HepG2 (cell line): Measurements from ENCODE around the gene TREH. TPM values are rescaled to one million over a fixed set of nuclear protein-coding genes. Genes with fewer than 3 reads are reported as not detected.

Experiments used
- FLYWCH1 ChIP-seq: sonication (generic); formaldehyde crosslinking; IDR thresholded peaks from 2 replicates; pipeline ENCODE4 v1.8.1; 2023; ENCODE audit warnings: mild to moderate bottlenecking, missing genetic modification reagents
- JUNB ChIP-seq: sonication (generic); formaldehyde crosslinking; IDR thresholded peaks from 2 replicates; pipeline ENCODE4 v1.8.0; 2022; ENCODE audit warnings: missing genetic modification reagents, mild to moderate bottlenecking, borderline replicate concordance
- NCOA2 ChIP-seq: sonication (generic); formaldehyde crosslinking; IDR thresholded peaks from 2 replicates; pipeline ENCODE4 v1.8.0; 2022; ENCODE audit warnings: inconsistent platforms
- NRL ChIP-seq: sonication (generic); formaldehyde crosslinking; IDR thresholded peaks from 2 replicates; pipeline ENCODE4 v1.5.0; 2020; ENCODE audit warnings: missing genetic modification reagents, mild to moderate bottlenecking, moderate library complexity, borderline replicate concordance
- POLR2AphosphoS5 ChIP-seq: IDR thresholded peaks from 2 replicates; pipeline ENCODE4 v1.6.1; 2012; ENCODE audit warnings: low read depth, low read length
- SKI ChIP-seq: fragments of 450-650 bp; IDR thresholded peaks from one replicate; pipeline ENCODE4 v1.6.1; 2018; ENCODE audit warnings: mild to moderate bottlenecking; ENCODE audit not compliant: partially characterized antibody
- SUZ12 ChIP-seq: fragments of 150-350 bp; IDR thresholded peaks from 2 replicates; pipeline ENCODE4 v1.6.1; 2014; ENCODE audit warnings: low read depth, low read length
- TSC22D2 ChIP-seq: sonication (generic); formaldehyde crosslinking; IDR thresholded peaks from 2 replicates; pipeline ENCODE4 v1.5.1; 2020; ENCODE audit warnings: missing genetic modification reagents, mild to moderate bottlenecking, borderline replicate concordance
- ZNF232 ChIP-seq: sonication (generic); formaldehyde crosslinking; IDR thresholded peaks from 2 replicates; pipeline ENCODE4 v1.4.0; 2020; ENCODE audit warnings: missing genetic modification reagents, borderline replicate concordance
- ZNF350 ChIP-seq: sonication (generic); formaldehyde crosslinking; IDR thresholded peaks from 2 replicates; pipeline ENCODE4 v1.4.0; 2020; ENCODE audit warnings: mild to moderate bottlenecking, low read depth, missing genetic modification reagents, borderline replicate concordance
- ZNF775 ChIP-seq: sonication (generic); formaldehyde crosslinking; IDR thresholded peaks from 2 replicates; pipeline ENCODE4 v1.4.0; 2020; ENCODE audit warnings: missing genetic modification reagents, mild to moderate bottlenecking, moderate library complexity, borderline replicate concordance
- polyA plus RNA-seq, 8 experiments: library from polyadenylated mRNA; depleted of rRNA in 3 of 8; stranded (reverse) in 7 of 8; unstranded in 1 of 8; fragments of >200 nt; fragmentation: Illumina TruSeq in 4 of 8; extraction: Trizol in 4 of 8; gene quantifications; 2 replicates each; pipeline versions ENCODE4 v1.2.1 to v1.2.3, GENCODE V29; 2011 to 2016; ENCODE audit warnings: low read depth in 4 of 8, missing spikeins in 1 of 8, mixed read lengths in 1 of 8; ENCODE audit not compliant: insufficient read depth in 1 of 8
- total RNA-seq, 5 experiments: library from RNA; depleted of rRNA; stranded (reverse); fragments of >200 nt; fragmentation: Illumina TruSeq; extraction: Trizol; gene quantifications; 2 replicates each; pipeline ENCODE4 v1.2.3, GENCODE V29; 2016; ENCODE audit warnings: low read depth in 1 of 5
- TF ChIP-seq, protein P1 (sequence below), 2 experiments: sonication (generic) in 1 of 2; formaldehyde crosslinking in 1 of 2; IDR thresholded peaks; 2 replicates each; pipeline versions ENCODE4 v1.6.1 to v1.9.0; 2014 to 2022; ENCODE audit warnings: antibody characterized with exemption in 1 of 2, borderline replicate concordance in 1 of 2, inconsistent platforms in 1 of 2, low read depth in 1 of 2, missing genetic modification reagents in 1 of 2
- TF ChIP-seq, protein P2 (sequence below): sonication (generic); formaldehyde crosslinking; IDR thresholded peaks from 2 replicates; pipeline ENCODE4 v1.8.1; 2023; ENCODE audit warnings: mild to moderate bottlenecking, missing genetic modification reagents
- TF ChIP-seq, protein P3 (sequence below): sonication (generic); formaldehyde crosslinking; IDR thresholded peaks from 2 replicates; pipeline ENCODE4 v1.4.0; 2020; ENCODE audit warnings: low read depth, missing genetic modification reagents
- TF ChIP-seq, protein P4 (sequence below): sonication (generic); formaldehyde crosslinking; IDR thresholded peaks from 2 replicates; pipeline ENCODE4 v1.5.0; 2020; ENCODE audit warnings: mild to moderate bottlenecking, low read depth, missing genetic modification reagents, borderline replicate concordance
- TF ChIP-seq, protein P5 (sequence below): IDR thresholded peaks from 2 replicates; pipeline ENCODE4 v1.6.1; 2016; ENCODE audit warnings: missing compliant biosample characterization, missing genetic modification reagents, borderline replicate concordance

The TREH gene
- total and polyA plus RNA-seq, 2 of the 13 experiments (the other 11 are each of a cell fraction or from before 2014, with no cell fraction given) = 0.53 to 0.86 TPM

DNA sequence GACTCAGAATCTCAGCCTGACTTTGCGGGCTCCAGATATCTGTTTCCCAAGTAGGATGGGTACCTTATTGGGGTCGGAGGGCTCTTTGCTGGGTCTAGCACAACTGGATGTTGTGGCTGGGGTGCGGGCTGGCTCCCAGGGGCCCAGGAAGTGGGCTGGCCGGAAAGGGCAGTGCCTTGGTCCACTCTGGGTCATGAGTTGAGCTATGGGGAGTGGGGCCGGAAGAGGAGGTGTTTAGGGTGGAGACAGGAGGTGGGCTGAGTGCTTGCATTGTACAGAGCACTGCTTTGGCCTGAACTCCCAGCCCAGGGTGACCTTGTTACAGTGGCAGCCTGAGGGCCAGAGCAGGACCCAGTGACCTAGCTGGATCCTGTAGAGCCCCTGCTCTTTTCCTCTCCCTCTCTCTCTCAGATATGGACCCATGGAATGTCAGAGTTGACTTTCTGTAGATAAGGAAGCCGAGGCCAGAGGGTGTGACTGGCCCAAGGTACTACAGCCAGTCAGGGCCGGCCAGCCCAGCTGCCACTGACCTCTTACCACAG, 58.9 kb downstream of the TREH start (continued):
- no peak for TF ChIP-seq ZNF775
- no peak for TF ChIP-seq NRL
- TF ChIP-seq, protein P1, sequence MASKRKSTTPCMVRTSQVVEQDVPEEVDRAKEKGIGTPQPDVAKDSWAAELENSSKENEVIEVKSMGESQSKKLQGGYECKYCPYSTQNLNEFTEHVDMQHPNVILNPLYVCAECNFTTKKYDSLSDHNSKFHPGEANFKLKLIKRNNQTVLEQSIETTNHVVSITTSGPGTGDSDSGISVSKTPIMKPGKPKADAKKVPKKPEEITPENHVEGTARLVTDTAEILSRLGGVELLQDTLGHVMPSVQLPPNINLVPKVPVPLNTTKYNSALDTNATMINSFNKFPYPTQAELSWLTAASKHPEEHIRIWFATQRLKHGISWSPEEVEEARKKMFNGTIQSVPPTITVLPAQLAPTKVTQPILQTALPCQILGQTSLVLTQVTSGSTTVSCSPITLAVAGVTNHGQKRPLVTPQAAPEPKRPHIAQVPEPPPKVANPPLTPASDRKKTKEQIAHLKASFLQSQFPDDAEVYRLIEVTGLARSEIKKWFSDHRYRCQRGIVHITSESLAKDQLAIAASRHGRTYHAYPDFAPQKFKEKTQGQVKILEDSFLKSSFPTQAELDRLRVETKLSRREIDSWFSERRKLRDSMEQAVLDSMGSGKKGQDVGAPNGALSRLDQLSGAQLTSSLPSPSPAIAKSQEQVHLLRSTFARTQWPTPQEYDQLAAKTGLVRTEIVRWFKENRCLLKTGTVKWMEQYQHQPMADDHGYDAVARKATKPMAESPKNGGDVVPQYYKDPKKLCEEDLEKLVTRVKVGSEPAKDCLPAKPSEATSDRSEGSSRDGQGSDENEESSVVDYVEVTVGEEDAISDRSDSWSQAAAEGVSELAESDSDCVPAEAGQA (IDR thresholded peaks at IDR 0.05; ENCODE audit: low read depth) = no peak
- TF ChIP-seq, protein P1 (CRISPR knock-in tag; IDR thresholded peaks at IDR 0.05; ENCODE audit: borderline replicate concordance) = no peak
- TF ChIP-seq, protein P2, sequence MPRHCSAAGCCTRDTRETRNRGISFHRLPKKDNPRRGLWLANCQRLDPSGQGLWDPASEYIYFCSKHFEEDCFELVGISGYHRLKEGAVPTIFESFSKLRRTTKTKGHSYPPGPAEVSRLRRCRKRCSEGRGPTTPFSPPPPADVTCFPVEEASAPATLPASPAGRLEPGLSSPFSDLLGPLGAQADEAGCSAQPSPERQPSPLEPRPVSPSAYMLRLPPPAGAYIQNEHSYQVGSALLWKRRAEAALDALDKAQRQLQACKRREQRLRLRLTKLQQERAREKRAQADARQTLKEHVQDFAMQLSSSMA (CRISPR knock-in tag) = peak; percentile 81; the same call in 1 of the 2 replicates
- TF ChIP-seq, protein P3, sequence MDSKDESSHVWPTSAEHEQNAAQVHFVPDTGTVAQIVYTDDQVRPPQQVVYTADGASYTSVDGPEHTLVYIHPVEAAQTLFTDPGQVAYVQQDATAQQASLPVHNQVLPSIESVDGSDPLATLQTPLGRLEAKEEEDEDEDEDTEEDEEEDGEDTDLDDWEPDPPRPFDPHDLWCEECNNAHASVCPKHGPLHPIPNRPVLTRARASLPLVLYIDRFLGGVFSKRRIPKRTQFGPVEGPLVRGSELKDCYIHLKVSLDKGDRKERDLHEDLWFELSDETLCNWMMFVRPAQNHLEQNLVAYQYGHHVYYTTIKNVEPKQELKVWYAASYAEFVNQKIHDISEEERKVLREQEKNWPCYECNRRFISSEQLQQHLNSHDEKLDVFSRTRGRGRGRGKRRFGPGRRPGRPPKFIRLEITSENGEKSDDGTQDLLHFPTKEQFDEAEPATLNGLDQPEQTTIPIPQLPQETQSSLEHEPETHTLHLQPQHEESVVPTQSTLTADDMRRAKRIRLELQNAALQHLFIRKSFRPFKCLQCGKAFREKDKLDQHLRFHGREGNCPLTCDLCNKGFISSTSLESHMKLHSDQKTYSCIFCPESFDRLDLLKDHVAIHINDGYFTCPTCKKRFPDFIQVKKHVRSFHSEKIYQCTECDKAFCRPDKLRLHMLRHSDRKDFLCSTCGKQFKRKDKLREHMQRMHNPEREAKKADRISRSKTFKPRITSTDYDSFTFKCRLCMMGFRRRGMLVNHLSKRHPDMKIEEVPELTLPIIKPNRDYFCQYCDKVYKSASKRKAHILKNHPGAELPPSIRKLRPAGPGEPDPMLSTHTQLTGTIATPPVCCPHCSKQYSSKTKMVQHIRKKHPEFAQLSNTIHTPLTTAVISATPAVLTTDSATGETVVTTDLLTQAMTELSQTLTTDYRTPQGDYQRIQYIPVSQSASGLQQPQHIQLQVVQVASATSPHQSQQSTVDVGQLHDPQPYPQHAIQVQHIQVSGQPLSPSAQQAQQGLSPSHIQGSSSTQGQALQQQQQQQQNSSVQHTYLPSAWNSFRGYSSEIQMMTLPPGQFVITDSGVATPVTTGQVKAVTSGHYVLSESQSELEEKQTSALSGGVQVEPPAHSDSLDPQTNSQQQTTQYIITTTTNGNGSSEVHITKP (CRISPR knock-in tag) = no peak; the same call in 1 of the 2 replicates
- no peak for TF ChIP-seq ZNF232 (CRISPR knock-in tag)
- TF ChIP-seq FLYWCH1 (CRISPR knock-in tag) = no peak
- no peak for TF ChIP-seq JUNB
- TF ChIP-seq TSC22D2 = no peak
- TF ChIP-seq NCOA2 (CRISPR knock-in tag) = no peak
- peak; percentile 92 for TF ChIP-seq POLR2AphosphoS5
- TF ChIP-seq SKI = no peak
- TF ChIP-seq, protein P4, sequence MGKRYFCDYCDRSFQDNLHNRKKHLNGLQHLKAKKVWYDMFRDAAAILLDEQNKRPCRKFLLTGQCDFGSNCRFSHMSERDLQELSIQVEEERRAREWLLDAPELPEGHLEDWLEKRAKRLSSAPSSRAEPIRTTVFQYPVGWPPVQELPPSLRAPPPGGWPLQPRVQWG (CRISPR knock-in tag) = no peak
- TF ChIP-seq ZNF350 (CRISPR knock-in tag) = peak; percentile 54; the same call in 1 of the 2 replicates
- TF ChIP-seq, protein P5, sequence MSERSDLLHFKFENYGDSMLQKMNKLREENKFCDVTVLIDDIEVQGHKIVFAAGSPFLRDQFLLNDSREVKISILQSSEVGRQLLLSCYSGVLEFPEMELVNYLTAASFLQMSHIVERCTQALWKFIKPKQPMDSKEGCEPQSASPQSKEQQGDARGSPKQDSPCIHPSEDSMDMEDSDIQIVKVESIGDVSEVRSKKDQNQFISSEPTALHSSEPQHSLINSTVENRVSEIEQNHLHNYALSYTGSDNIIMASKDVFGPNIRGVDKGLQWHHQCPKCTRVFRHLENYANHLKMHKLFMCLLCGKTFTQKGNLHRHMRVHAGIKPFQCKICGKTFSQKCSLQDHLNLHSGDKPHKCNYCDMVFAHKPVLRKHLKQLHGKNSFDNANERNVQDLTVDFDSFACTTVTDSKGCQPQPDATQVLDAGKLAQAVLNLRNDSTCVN (CRISPR knock-in tag) = no peak; the same call in 1 of the 2 replicates
- TF ChIP-seq SUZ12 = no peak
